Suprapubic skin (tissue), 3 donors: ENCODE data around the gene DUSP14.

ENCODE experiments used
- CTCF ChIP-seq, 2 donors: fragments of 200-600 bp in 1 of 2; fragments of 450-650 bp in 1 of 2; sonication (generic) in 1 of 2; IDR thresholded peaks; one replicate each; pipeline ENCODE4 v1.5.1; 2016 to 2019; ENCODE audit warnings: antibody characterized with exemption in 2 of 2, mild to moderate bottlenecking in 1 of 2, moderate library complexity in 1 of 2
- EP300 ChIP-seq: sonication (generic); formaldehyde crosslinking; IDR thresholded peaks from one replicate; pipeline ENCODE4 v1.6.1; 2017; ENCODE audit warnings: antibody characterized with exemption
- POLR2A ChIP-seq, 2 donors: fragments of 450-650 bp; IDR thresholded peaks; one replicate each; pipeline ENCODE4 v1.6.1; 2017; ENCODE audit warnings: antibody characterized with exemption in 2 of 2, mild to moderate bottlenecking in 2 of 2, moderate library complexity in 2 of 2

- TF ChIP-seq POLR2A (IDR thresholded peaks at IDR 0.05) (no peak), EP300 (no peak), CTCF (IDR thresholded peaks at IDR 0.05) (no peak)
These were observed 23.2 kb upstream of the DUSP14 start for GRCh38 chr17:37466471-37466870.
